Activated T-cell treated with anti-CD3 and anti-CD28 coated beads for 48 hours (primary cell): ENCODE results near the gene FANCM.
"Not testable (repeated sequence)": the region's sequence is repeated elsewhere in the genome, so short reads cannot be mapped to it uniquely, and the experiment has no call there.

Experiments
- DNase-seq: peaks from one replicate; pipeline ENCODE4 v3.0.0-alpha.2; 2020; ENCODE audit warnings: low read depth

Gene FANCM

GRCh38 chr14:45135659-45136395 is at the start of gene FANCM:
FANCM (plus strand) TSS chr14:45135930; CDS start chr14:45136032, 102 bp downstream.
- peak; percentile 76 for DNase-seq

GRCh38 chr14:45089813-45090212 is 45.9 kb upstream of the FANCM start:
- no peak for DNase-seq

- DNase-seq = no peak
Measured at GRCh38 chr14:45091710-45092109, 44.0 kb upstream of the FANCM start.

GRCh38 chr14:45094275-45094674 is 41.5 kb upstream of the FANCM start:
- no peak for DNase-seq

GRCh38 chr14:45095143-45095542 is 40.6 kb upstream of the FANCM start:
- DNase-seq = no peak

GRCh38 chr14:45096218-45096617 is 39.5 kb upstream of the FANCM start:
- DNase-seq = no peak

GRCh38 chr14:45103806-45104205 is 31.9 kb upstream of the FANCM start:
- DNase-seq = no peak

- DNase-seq = no peak
Measured at GRCh38 chr14:45104561-45104960, 31.2 kb upstream of the FANCM start.

GRCh38 chr14:45112896-45113781 is 22.6 kb upstream of the FANCM start:
- DNase-seq = no peak

- DNase-seq = no peak
Measured at GRCh38 chr14:45114327-45114726, 21.4 kb upstream of the FANCM start.

GRCh38 chr14:45118594-45118993 is 17.1 kb upstream of the FANCM start:
- DNase-seq = no peak

GRCh38 chr14:45120096-45120495 is 15.6 kb upstream of the FANCM start:
- DNase-seq = no peak

GRCh38 chr14:45123271-45123670 is 12.5 kb upstream of the FANCM start:
- no peak for DNase-seq

GRCh38 chr14:45125754-45126153 is 10.0 kb upstream of the FANCM start:
- DNase-seq = no peak

- DNase-seq = no peak
Measured at GRCh38 chr14:45128963-45129629, 6.6 kb upstream of the FANCM start.

- no peak for DNase-seq
Measured at GRCh38 chr14:45133683-45134050, 2.1 kb upstream of the FANCM start.

- peak; percentile 94 for DNase-seq
Measured at GRCh38 chr14:45134051-45134958, 1.4 kb upstream of the FANCM start, which contains the start of gene FKBP3. FKBP3 (minus strand) TSS chr14:45134481; CDS start chr14:45134456, 25 bp downstream.

- no peak for DNase-seq
Measured at GRCh38 chr14:45135156-45135555, 574 bp upstream of the FANCM start.

GRCh38 chr14:45136399-45136798 is 669 bp downstream of the FANCM start:
- DNase-seq = no peak

- DNase-seq = no peak
Measured at GRCh38 chr14:45140661-45141187, 5.0 kb downstream of the FANCM start.

- not testable (repeated sequence) for DNase-seq
Measured at GRCh38 chr14:45142083-45142482, 6.4 kb downstream of the FANCM start.
